Cardiac muscle cell (in vitro differentiated cells and primary cell): ENCODE measurements around the gene ERRFI1. TPM values are rescaled to one million over a fixed set of nuclear protein-coding genes. Genes with fewer than 3 reads are reported as not detected.
A peak's percentile ranks its signal among the peaks of the same experiment; 100 is the strongest.

Experiments
- DNase-seq, 2 donors: peaks; one replicate each; pipeline versions ENCODE4 v3.0.0 to v3.0.0-alpha.2; 2010 to 2017; ENCODE audit warnings: low read depth in 1 of 2, low spot score in 1 of 2
- H3K27ac ChIP-seq: fragments of 200-600 bp; sonication (generic); 2 replicates; pipeline ENCODE4 v1.5.1; 2016
- H3K27me3 ChIP-seq: fragments of 200-600 bp; sonication (generic); 2 replicates; pipeline ENCODE4 v1.6.0; 2016; ENCODE audit warnings: control low read depth
- H3K36me3 ChIP-seq: fragments of 200-600 bp; sonication (generic); 2 replicates; pipeline ENCODE4 v1.5.1; 2016; ENCODE audit warnings: control low read depth
- H3K4me1 ChIP-seq: fragments of 200-600 bp; sonication (generic); 2 replicates; pipeline ENCODE4 v1.8.1; 2017; ENCODE audit warnings: low read depth, mild to moderate bottlenecking, mixed run types
- H3K4me3 ChIP-seq: fragments of 200-600 bp; sonication (generic); 2 replicates; pipeline ENCODE4 v1.5.1; 2016; ENCODE audit warnings: mild to moderate bottlenecking
- H3K9me3 ChIP-seq: fragments of 200-600 bp; sonication (generic); 2 replicates; pipeline ENCODE4 v1.5.1; 2017; ENCODE audit warnings: low read depth, mild to moderate bottlenecking, control low read depth
- polyA plus RNA-seq: library from polyadenylated mRNA; unstranded; fragments of >200 nt; fragmentation: Nextera tagmentation; extraction: Ambion mirVana; gene quantifications from 2 replicates; pipeline ENCODE4 v1.2.1, GENCODE V29; 2016
- total RNA-seq: library from RNA; depleted of rRNA; stranded (reverse); fragments of >200 nt; gene quantifications from 2 replicates; pipeline ENCODE4 v1.2.3, GENCODE V29; 2016
- TF ChIP-seq, protein P1 (sequence below): IDR thresholded peaks from 2 replicates; pipeline ENCODE4 v1.5.1; 2012; ENCODE audit warnings: low read depth, mild to moderate bottlenecking, low read length

ERRFI1 gene
- total and polyA plus RNA-seq, 2 experiments from 2014 or later: 8.3 to 9.7 TPM

DNA sequence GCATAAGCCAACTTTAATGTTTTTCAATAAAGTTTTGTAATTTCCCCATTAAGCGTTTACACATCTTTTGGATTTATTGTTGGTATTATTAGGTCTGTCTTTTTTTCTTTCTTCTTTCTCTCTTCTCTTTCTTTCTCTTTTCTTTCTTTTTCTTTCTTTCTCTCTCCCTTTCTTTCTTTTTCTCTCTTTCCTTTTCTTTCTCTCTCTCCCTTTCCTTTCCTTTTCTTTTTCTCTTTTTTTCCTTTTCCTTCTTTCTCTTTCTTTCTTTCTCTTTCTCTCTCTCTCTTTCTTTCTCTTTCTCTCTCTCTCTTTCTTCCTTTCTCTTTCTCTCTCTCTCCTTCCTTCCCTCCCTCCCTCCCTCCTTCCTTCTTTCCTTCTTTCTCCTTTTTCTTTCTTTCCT is 31.3 kb downstream of the ERRFI1 start:
- Histone ChIP-seq H3K36me3 (no peaks in the 10 kb centered on the region), H3K4me1 (no peaks in the 10 kb centered on the region), H3K27ac (no peak overlapping the region), H3K9me3 (no peaks in the 10 kb centered on the region), H3K4me3 (no peak overlapping the region), H3K27me3 (no peaks in the 10 kb centered on the region)
- no peak for DNase-seq
- TF ChIP-seq, protein P1, sequence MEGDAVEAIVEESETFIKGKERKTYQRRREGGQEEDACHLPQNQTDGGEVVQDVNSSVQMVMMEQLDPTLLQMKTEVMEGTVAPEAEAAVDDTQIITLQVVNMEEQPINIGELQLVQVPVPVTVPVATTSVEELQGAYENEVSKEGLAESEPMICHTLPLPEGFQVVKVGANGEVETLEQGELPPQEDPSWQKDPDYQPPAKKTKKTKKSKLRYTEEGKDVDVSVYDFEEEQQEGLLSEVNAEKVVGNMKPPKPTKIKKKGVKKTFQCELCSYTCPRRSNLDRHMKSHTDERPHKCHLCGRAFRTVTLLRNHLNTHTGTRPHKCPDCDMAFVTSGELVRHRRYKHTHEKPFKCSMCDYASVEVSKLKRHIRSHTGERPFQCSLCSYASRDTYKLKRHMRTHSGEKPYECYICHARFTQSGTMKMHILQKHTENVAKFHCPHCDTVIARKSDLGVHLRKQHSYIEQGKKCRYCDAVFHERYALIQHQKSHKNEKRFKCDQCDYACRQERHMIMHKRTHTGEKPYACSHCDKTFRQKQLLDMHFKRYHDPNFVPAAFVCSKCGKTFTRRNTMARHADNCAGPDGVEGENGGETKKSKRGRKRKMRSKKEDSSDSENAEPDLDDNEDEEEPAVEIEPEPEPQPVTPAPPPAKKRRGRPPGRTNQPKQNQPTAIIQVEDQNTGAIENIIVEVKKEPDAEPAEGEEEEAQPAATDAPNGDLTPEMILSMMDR: no peak

DNA sequence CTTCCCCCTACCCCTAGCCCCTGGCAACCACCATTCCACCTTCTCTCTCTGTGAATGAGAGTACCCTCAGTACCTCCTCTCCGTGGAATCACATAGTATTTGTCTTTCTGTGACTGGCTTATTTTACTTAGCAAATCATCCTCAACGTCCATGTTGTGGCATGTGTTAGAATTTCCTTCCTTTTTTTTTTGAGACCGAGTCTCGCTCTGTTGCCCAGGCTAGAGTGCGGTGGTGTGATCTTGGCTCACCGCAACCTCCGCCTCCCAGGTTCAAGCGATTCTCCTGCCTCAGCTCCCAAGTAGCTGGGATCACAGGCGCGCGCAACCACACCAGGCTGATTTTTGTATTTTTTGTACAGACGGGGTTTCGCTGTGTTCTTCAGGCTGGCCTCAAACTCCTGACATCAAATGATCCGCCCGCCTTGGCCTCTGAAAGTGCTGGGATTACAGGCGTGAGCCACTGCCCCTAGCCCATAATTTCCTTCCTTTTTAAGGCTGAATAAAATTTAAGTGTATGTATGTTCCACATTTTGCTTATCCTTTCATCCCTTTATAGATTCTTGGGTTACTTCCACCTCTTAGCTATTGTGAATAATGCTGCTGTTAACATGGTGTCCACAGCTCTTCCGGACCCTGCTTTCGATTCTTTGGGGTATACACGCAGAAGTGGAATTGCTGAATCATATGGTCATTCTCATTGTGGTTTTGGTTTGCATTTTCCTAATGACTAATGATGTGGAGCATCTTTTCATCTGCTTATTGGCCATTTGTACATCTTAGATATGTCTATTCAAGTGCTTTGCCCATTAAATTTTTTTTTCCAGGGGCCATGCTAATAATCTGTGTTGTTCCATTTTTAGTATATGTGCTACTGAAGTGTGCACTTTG is 32.3 kb downstream of the ERRFI1 start:
- no peak overlapping the region for H3K27ac ChIP-seq
- TF ChIP-seq, protein P1: no peak
- peaks cover 7% of the 10 kb centered on the region for H3K4me1 ChIP-seq
- DNase-seq: peak in 1 of 2 donors; percentile 66
- no peak overlapping the region for H3K4me3 ChIP-seq
- H3K36me3 ChIP-seq: no peaks in the 10 kb centered on the region
- H3K27me3 ChIP-seq: no peaks in the 10 kb centered on the region
- no peaks in the 10 kb centered on the region for H3K9me3 ChIP-seq

DNA sequence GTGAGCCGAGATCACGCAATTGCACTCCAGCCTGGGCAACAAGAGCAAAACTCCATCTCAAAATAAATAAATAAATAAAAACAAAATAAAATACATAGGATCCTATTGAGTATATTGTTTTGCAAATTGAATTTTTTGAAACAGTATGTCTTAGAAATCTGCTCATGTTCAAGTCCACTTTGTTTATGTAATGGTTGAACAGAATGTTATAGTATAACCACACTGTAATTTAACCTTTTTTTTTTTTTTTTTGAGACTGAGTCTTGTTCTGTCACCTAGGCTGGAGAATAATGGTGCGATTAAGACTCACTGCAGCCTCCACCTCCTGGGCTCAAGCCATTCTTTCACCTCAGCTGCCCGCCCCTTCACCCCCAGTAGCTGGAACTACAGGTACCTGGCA is 33.2 kb downstream of the ERRFI1 start:
- no peak overlapping the region for H3K27ac ChIP-seq

DNA sequence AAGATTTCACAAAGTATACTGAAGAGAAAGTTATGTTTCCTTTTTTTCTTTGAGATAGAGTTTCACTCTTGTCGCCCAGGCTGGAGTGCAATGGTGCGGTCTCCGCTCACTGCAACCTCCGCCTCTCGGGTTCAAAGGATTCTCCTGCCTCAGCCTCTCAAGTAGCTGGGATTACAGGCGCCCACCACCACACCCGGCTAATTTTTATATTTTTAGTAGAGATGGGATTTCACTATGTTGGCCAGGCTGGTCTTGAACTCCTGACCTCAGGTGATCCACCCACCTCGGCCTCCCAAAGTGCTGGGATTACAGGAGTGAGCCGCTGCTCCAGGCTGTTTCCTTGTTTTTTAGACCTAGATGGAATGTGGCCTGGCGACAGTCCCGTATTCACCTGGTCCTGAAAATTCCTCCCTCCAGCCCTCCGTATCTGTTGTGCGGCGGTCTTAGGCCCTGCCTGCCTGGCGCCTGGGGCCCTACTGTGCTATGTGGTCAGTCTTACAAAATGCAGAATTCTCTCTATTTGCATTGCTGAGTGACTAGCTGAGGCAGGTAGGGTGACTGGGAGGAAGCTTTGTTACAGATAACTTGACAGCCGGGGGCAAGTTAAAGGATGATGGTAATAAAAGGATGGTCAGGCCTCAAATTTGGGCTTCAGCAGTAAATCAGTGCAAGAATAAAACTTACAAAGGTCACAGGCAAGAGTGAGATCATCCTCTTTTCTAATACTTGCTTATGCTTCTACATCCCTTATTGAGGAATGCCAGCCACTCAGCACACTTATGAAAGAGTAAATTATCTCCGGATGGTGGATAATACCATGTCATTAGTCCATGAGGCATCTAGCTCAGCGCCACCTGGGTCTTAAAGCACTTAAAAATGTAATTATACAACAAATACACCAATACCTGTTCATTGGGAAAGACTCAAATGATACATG is 34.3 kb downstream of the ERRFI1 start:
- H3K36me3 ChIP-seq: no peaks in the 10 kb centered on the region
- H3K9me3 ChIP-seq: no peaks in the 10 kb centered on the region
- H3K4me3 ChIP-seq: no peak overlapping the region
- H3K4me1 ChIP-seq: peaks cover 13% of the 10 kb centered on the region
- H3K27ac ChIP-seq: no peak overlapping the region
- TF ChIP-seq, protein P1: no peak
- H3K27me3 ChIP-seq: no peaks in the 10 kb centered on the region
- DNase-seq: no peak

More for the DNA sequence above, 33.2 kb downstream of the ERRFI1 start:
- Histone ChIP-seq H3K9me3 (no peaks in the 10 kb centered on the region), H3K4me1 (peaks cover 13% of the 10 kb centered on the region), H3K27me3 (no peaks in the 10 kb centered on the region), H3K4me3 (no peak overlapping the region), H3K36me3 (no peaks in the 10 kb centered on the region)
- no peak for DNase-seq
- TF ChIP-seq, protein P1: no peak

DNA sequence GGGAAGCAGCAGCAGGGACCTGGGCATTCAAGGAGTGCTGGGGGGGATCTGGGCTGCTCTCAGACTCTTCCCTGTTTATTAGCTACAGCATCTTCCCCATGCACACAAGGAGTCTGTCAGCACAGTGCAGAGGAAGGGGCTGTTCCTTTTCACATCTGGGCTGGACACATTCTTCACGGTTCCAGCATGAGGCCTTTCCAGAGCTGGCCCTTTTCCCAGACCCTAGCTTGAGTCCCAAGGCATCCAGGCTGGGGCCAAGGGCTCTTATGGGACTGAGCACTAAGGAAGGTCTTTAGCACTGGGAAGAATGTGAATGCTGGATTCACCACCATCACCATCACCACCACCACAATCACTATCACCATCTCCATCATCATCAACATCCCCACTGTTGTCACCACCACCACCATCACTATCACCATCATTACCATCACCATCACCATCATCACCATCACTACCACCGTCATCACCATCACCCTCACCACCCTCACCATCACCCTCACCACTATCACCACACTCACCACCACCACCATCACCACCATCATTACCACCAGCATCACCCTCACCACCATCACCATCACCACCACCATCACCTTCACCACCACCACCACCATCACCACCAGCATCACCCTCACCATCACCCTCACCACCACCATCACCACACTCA is 36.2 kb downstream of the ERRFI1 start:
- peaks cover 5% of the 10 kb centered on the region for H3K36me3 ChIP-seq
- no peak overlapping the region for H3K4me3 ChIP-seq
- no peaks in the 10 kb centered on the region for H3K27me3 ChIP-seq
- H3K4me1 ChIP-seq: peaks cover 13% of the 10 kb centered on the region
- no peak overlapping the region for H3K27ac ChIP-seq
- DNase-seq: peak in 1 of 2 donors; percentile 60
- TF ChIP-seq, protein P1: no peak
- no peaks in the 10 kb centered on the region for H3K9me3 ChIP-seq
